ENCODE data around the gene FOSB.
A peak's percentile ranks its signal among the peaks of the same experiment; 100 is the strongest.

FOSB gene

DNA sequence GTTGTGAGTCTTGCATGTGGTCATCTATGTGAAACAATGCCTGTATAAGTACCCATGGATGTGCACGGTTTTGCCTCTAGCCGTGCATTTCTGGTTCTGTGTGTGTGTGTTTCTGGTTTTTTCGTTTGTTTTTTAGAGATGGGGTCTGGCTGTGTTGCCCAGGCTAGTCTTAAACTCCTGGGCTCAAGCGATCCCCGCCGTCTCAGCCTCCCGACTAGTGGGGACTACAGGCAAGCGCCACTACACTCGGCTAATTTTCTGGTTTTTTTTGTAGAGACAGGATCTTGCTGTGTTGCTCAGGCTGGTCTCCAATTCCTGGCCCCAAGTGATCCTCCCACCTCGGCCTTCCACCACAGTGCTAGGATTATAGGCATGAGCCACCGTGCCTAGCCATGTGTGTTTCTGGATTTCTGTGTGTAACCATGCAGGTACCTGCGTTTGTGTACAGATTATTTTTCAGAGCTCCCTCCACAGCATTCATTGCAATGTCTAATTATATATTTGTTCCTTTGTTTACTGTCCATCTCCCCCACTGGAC is 15.9 kb upstream of the FOSB start:
- peaks cover 51 to 86% (median 77%) of the 10 kb centered on the region in 10 experiments for H3K4me1 ChIP-seq
- no peaks in the 10 kb centered on the region for H3K36me3 ChIP-seq
- H3K4me2 ChIP-seq, result peak overlapping the region; percentile 81 to 99 (median 97)
- peak overlapping the region in 2 of 11 experiments; percentile 8 to 92; a peak in 2 of 22 replicates for H3K9ac ChIP-seq
- no peaks in the 10 kb centered on the region for H3K9me3 ChIP-seq (replicated peaks in 1 of 11)
- no peak for TF ChIP-seq Cebpa-rat (IDR thresholded peaks at IDR 0.05)
- H3K27me3 ChIP-seq, result no peaks in the 10 kb centered on the region
- peak overlapping the region in 1 of 10 experiments; percentile 69; a peak in 2 of 20 replicates for H3K4me3 ChIP-seq
- peak overlapping the region in 3 of 11 experiments; percentile 71 to 97 (median 96); a peak in 4 of 22 replicates for H3K27ac ChIP-seq
- 0 out of 22 replicates have a peak, but pooled peaks cover 0 to 4% (median 0%) of the 10 kb centered on the region in 11 experiments for H4K20me1 ChIP-seq

DNA sequence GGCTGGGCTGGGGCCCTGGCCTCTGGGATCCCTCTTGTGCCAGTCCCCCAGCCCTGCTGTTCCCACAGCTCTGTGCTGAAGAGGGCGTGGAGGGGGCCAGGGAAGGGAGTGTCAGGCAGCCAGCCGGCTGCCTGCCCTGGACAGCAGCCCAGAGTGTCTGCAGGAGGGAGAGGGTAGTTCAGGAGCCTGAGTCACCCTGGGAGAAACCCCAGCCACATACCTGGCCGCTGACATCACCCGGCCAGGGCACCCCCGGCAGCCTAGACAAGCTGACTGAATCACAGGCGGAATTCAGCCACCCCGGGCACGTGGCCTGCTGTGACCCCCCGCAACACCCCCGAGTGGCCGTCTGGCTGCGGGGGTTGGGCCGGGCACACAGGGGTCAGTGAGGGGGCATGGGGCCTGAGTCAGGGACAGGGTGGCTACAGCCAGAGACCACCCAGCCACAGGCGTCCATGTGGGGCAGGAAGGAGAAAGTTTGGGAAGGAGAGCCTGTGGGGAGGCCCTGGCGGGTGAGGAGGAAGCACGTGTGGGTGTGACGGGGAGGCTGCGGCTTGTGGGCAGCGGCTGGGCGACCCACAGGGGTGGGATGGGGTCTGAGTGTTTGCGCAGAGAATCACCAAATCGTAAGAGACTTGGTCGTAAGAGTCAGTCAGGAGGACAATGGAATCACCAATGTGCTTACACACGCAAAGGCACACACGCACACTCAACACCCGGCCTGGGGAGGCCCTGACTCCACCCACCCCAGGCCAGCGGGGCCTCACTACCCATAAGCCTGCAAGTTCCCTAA is 11.9 kb upstream of the FOSB start:
- Histone ChIP-seq H4K20me1 (0 out of 22 replicates have a peak, but pooled peaks cover 0 to 4% (median 0%) of the 10 kb centered on the region in 11 experiments), H3K9ac (peak overlapping the region; percentile 50 to 75 (median 66)), H3K4me2 (peak overlapping the region; percentile 75 to 93 (median 82)), H3K27me3 (no peaks in the 10 kb centered on the region), H3K27ac (peak overlapping the region; percentile 63 to 85 (median 76); a peak in 21 of 22 replicates), H3K36me3 (no peaks in the 10 kb centered on the region), H3K4me1 (peaks cover 52 to 93% (median 83%) of the 10 kb centered on the region in 10 experiments), H3K4me3 (peak overlapping the region in 5 of 10 experiments; percentile 1 to 56 (median 31); a peak in 7 of 20 replicates), H3K9me3 (replicated peaks in 1 of 11) (no peaks in the 10 kb centered on the region)
- TF ChIP-seq Cebpa-rat (IDR thresholded peaks at IDR 0.05), result no peak

DNA sequence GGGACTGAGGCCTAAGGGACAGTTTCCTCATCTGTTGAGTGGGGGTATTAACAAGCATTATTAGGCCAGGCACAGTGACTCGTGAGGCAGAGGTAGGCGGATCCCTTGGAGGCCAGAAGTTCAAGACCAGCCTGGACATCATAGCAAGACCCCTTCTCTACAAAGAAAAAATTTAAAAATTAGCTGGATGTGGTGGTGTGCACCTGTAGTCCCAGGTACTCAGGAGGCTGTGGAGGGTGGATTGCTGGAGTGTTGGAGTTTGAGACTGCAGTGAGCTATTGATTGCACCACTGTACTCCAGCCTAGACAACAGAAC is 11.3 kb upstream of the FOSB start:
- Histone ChIP-seq H3K4me3 (peak overlapping the region in 3 of 10 experiments; percentile 6 to 56 (median 35); a peak in 6 of 20 replicates), H3K4me2 (peak overlapping the region; percentile 75 to 93 (median 82)), H3K27ac (peak overlapping the region; percentile 20 to 85 (median 76); a peak in 21 of 22 replicates)

DNA sequence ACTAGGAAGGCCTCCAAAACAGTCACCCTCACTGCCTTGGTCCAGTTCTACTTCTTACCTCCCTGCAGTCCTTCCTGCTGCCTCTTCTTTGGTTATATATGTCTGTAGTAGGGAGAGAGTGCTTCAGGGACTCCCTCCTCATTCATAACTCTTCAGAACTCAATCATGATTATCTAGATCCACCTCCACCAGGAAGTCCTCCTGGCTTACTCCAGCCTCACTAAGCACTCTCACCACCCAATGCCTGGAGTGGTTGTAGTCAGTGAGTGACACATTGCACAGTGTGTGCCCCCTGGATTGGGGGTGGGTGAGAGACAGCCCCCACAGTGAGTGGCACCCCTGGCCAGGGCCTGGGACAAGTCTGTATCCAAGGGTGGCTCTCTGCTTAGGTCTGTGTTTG is 10.0 kb upstream of the FOSB start:
- Histone ChIP-seq H3K4me1 (peaks cover 55 to 94% (median 85%) of the 10 kb centered on the region in 10 experiments), H3K4me3 (no peak overlapping the region)
- no peak for TF ChIP-seq Cebpa-rat (IDR thresholded peaks at IDR 0.05)

More for the DNA sequence above, 11.3 kb upstream of the FOSB start:
- TF ChIP-seq Cebpa-rat (IDR thresholded peaks at IDR 0.05), result no peak
- Histone ChIP-seq H3K27me3 (no peaks in the 10 kb centered on the region), H3K4me1 (peaks cover 49 to 93% (median 83%) of the 10 kb centered on the region in 10 experiments), H4K20me1 (0 out of 22 replicates have a peak, but pooled peaks cover 0 to 4% (median 0%) of the 10 kb centered on the region in 11 experiments), H3K9ac (peak overlapping the region; percentile 37 to 75 (median 66); a peak in 17 of 22 replicates), H3K36me3 (no peaks in the 10 kb centered on the region), H3K9me3 (replicated peaks in 1 of 11) (no peaks in the 10 kb centered on the region)

DNA sequence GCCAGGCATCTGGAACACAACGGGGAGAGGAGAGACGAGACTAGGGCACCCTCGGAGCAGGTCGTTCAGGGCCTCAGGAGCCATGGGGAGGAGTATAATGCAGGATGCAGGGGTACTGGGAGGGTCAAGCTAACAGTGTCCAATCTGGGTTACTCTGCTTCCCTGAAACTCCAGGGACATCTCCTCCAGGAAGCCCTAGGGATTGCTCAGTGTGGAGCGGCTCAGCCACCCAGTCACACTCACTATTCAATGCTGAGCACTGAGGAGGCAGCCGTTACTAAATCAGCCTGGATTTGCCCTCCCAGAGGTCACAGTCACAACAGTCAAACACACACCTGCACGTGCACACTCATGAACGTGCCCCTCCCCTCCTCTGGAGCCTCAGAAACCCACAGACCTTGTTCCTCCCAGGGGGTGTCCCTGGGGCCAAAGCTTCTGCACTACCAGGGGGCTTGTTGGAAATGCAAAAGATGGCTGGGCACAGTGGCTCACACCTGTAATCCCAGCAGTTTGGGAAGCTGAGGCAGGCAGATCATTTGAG is 6.9 kb upstream of the FOSB start:
- Histone ChIP-seq H3K27me3 (no peaks in the 10 kb centered on the region), H3K4me2 (peak overlapping the region in 10 of 11 experiments; percentile 3 to 77 (median 60); a peak in 18 of 22 replicates), H3K4me3 (no peak overlapping the region), H3K27ac (0 out of 22 replicates have a peak overlapping the region, but pooled peaks of 2 of the 11 experiments have one; percentile 21 to 22), H3K9ac (peak overlapping the region in 4 of 11 experiments; percentile 7 to 50 (median 32); a peak in 3 of 22 replicates), H4K20me1 (peaks cover 0 to 6% (median 0%) of the 10 kb centered on the region in 11 experiments; a peak in 2 of 22 replicates), H3K4me1 (peaks cover 30 to 76% (median 65%) of the 10 kb centered on the region in 10 experiments), H3K36me3 (no peaks in the 10 kb centered on the region), H3K9me3 (replicated peaks in 1 of 11) (no peaks in the 10 kb centered on the region)
- TF ChIP-seq Cebpa-rat (IDR thresholded peaks at IDR 0.05), result no peak

More for the DNA sequence above, 10.0 kb upstream of the FOSB start:
- no peaks in the 10 kb centered on the region for H3K27me3 ChIP-seq
- peak overlapping the region in 1 of 11 experiments; percentile 79; a peak in 2 of 22 replicates for H3K4me2 ChIP-seq
- no peaks in the 10 kb centered on the region for H3K9me3 ChIP-seq (replicated peaks in 1 of 11)
- H4K20me1 ChIP-seq, result peaks cover 0 to 7% (median 0%) of the 10 kb centered on the region in 11 experiments; a peak in 2 of 22 replicates
- H3K36me3 ChIP-seq, result no peaks in the 10 kb centered on the region
- no peak overlapping the region for H3K27ac ChIP-seq
- H3K9ac ChIP-seq, result no peak overlapping the region

DNA sequence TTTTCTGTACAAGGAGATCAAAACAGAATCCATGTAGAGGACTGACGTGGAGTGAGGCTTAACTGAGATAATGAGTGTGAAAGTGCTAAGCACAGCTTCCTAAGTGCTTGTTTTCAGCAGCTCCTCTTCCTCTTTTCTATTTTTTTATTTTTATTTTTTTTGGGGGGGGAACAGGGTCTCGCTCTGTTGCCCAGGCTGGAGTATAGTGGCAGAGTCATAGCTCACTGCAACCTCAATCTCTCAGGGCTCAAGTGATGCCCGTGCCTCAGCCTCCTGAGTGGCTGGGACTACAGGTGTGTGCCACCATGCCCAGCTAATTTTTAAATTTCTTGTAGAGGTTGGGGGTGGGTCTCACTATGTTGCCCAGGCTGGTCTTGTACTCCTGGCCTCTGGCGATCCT is 5.6 kb upstream of the FOSB start:
- H4K20me1 ChIP-seq, result peaks cover 0 to 6% (median 0%) of the 10 kb centered on the region in 11 experiments; a peak in 2 of 22 replicates
- peaks cover 17 to 66% (median 57%) of the 10 kb centered on the region in 10 experiments for H3K4me1 ChIP-seq
- peak overlapping the region; percentile 43 to 83 (median 64) for H3K4me2 ChIP-seq
- H3K9me3 ChIP-seq (replicated peaks in 1 of 11), result no peaks in the 10 kb centered on the region
- H3K36me3 ChIP-seq, result no peaks in the 10 kb centered on the region
- no peak for TF ChIP-seq Cebpa-rat (IDR thresholded peaks at IDR 0.05)
- peak overlapping the region in 2 of 11 experiments; percentile 15 to 51; a peak in 2 of 22 replicates for H3K9ac ChIP-seq
- no peaks in the 10 kb centered on the region for H3K27me3 ChIP-seq
- no peak overlapping the region for H3K4me3 ChIP-seq
- no peak overlapping the region for H3K27ac ChIP-seq

DNA sequence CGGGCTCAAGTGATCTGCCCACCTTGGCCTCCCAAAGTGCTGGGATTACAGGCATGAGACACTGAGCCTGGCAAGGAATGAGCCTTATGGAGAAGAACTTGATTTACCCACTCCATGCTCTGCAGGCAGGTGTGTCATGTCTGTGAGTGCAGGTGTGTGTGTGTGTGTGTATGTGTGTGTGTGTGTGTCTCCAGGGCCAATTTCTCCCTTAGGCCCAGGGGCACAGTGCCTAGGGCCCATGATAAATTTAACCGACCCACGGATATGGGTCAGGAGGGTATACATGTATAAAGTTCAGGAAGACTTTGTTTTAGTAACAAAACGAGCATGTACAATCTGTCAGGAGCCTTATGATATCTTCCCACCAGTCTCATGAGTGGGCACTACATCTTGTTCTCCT is 4.6 kb upstream of the FOSB start:
- Histone ChIP-seq H3K4me3 (no peak overlapping the region), H3K27me3 (peaks cover 0 to 3% (median 0%) of the 10 kb centered on the region in 11 experiments; a peak in 5 of 22 replicates), H3K4me2 (no peak overlapping the region), H3K36me3 (no peaks in the 10 kb centered on the region), H4K20me1 (peaks cover 0 to 9% (median 3%) of the 10 kb centered on the region in 11 experiments; a peak in 13 of 22 replicates), H3K27ac (no peak overlapping the region), H3K9ac (no peak overlapping the region), H3K4me1 (peaks cover 15 to 65% (median 58%) of the 10 kb centered on the region in 10 experiments), H3K9me3 (replicated peaks in 1 of 11) (no peaks in the 10 kb centered on the region)
- TF ChIP-seq Cebpa-rat (IDR thresholded peaks at IDR 0.05), result no peak

DNA sequence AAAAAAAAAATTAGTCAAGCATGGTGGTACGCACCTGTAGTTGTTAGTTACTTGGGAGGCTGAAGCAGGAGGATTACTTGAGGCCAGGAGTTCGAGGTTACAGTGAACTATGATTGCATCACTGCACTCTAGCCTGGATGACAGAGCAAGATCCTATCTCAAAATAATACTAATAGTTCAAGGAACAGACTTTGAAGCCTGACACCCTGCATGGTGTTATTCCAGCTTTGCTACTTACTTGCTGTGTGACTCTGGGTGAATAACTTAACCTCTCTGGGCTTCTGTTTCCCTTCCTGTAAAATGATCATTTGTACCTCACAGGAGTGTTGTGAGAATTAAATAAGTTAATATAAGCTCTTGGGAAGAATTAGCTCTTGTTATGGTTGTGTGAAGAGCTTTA is 3.5 kb upstream of the FOSB start:
- Histone ChIP-seq H3K27me3 (peaks cover 0 to 8% (median 0%) of the 10 kb centered on the region in 11 experiments; a peak in 5 of 22 replicates), H3K4me2 (peak overlapping the region in 7 of 11 experiments; percentile 11 to 48 (median 31); a peak in 6 of 22 replicates), H3K4me3 (no peak overlapping the region), H3K27ac (no peak overlapping the region), H3K36me3 (no peaks in the 10 kb centered on the region), H4K20me1 (peaks cover 0 to 13% (median 7%) of the 10 kb centered on the region in 11 experiments; a peak in 13 of 22 replicates), H3K9ac (0 out of 22 replicates have a peak overlapping the region, but pooled peaks of 1 of the 11 experiments have one; percentile 29), H3K9me3 (replicated peaks in 1 of 11) (no peaks in the 10 kb centered on the region), H3K4me1 (peaks cover 15 to 62% (median 57%) of the 10 kb centered on the region in 10 experiments)
- peak in 1 of 11 experiments; percentile 12; a peak in 1 of 22 replicates for TF ChIP-seq Cebpa-rat (IDR thresholded peaks at IDR 0.05)

Data from BLaER1 treated with 17β-estradiol and CSF1 and Interleukin-3, amounts not matched to agents 10 nM and 100 nM (cell line).